A549 treated with dexamethasone at 1 μM for 4 hours (cell line): ENCODE results near the gene SNRNP27. TPM values are rescaled to one million over a fixed set of nuclear protein-coding genes. Genes with fewer than 3 reads are reported as not detected.

Experiments used
- total RNA-seq: library from RNA; stranded (reverse); fragments of 200-300 nt; extraction: Qiagen RNA extraction; gene quantifications from 5 replicates; pipeline ENCODE4 v1.2.3, GENCODE V29; 2022

Gene SNRNP27, protein sequence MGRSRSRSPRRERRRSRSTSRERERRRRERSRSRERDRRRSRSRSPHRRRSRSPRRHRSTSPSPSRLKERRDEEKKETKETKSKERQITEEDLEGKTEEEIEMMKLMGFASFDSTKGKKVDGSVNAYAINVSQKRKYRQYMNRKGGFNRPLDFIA
- total RNA-seq = 41.6 to 69.3 TPM (median 49.1 TPM) in 5 replicates

DNA sequence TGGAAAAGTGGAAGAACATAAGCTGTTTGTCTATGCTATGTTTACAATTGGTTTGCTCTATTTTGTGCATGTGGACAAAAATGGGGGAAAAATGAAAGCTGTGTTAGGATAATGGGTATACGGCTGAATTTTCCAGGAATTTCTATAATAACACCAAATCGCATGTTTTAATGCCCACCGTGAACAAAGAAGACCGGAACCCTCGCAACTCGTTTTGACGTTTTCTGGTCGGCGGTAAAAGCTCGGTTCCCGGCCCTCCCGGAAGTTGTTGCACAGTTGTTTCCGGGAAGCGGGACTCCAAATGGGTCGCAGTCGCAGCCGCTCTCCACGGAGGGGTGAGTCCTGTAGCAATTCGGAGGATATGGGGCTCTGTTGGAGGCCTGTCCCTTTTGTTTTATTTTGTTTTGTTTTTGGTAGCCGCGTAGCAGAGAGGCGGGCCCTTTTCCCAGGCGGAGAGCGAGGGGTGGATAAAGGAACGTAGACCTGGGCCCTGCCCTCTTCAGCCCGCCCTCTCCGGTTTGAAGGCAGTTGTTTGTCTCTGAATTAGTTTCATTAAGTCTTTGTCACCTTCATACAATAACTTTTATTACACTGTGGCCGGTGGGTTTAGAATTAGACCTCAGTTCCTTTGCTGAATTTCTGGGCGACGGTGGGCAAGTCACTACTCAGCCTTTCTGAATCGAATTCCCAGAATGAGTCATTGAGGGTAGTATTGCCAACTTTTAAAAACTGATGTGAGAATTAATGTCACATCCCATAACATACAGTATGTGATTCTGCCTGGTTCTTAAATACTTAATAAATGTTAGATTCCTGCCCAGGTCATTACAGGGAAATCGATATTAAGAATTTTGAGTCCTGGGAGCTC lies at the start of gene SNRNP27:
Gene SNRNP27, plus strand, starts transcription at position 273 of the 868 bp plus-strand sequence. Its CDS starts 29 bp downstream, at position 302.

DNA sequence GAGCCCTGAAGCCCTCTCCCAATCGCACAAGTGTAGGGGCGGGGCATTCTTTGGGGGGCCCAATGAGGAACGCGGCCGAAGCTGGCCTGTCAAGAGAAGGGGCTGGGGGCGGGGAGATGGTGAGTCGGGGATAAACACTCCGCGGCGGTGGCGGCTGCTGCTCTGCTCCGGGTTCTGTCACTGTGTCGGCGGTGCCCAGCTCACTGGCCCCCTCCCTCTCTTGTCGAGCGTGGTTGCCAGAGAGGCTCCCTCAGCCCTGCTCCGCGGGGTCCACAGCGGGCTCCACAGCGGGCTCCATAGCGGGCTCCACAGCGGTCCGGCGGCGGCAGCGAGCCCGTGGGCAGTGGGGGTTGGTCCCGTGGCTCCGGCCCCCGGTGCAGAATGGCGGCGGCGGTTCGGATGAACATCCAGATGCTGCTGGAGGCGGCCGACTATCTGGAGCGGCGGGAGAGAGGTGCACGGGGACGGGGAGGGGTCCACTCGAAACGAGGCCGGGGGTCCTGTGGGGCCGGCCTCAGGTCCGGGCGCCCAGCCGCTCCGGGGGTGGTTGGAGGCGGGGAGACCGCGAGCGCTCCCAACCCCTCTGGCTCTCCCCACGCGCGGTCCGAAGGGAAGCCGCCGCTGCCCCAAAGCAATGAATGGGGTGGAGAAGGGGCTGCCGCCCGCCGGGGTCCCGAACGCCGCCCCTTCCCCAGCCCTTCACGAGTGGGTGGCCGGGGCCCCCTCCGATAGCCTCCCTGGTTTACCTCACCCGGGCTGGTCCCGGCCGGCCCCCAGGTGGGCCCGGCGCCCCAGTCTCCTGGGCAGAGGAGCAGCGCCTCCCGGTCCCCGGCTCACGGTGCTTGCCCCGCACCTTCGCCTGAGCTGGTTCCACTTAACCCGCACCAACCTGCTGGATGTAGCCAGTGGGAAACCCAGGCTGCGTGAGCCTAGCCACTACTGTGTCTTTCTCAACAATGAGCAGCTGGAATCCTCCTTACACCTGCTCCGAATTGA lies 21.5 kb downstream of the SNRNP27 start, which contains the start of gene MXD1:
Gene MXD1, plus strand, starts transcription at position 160 of the 996 bp plus-strand sequence. Its CDS starts 222 bp downstream, at position 382.

Other genes starting within 250 kb of the SNRNP27 start
- 350 to 411 TPM (median 370 TPM) in 5 replicates for gene ANXA4, start 151.8 kb upstream of the SNRNP27 start, total RNA-seq
- gene GMCL1, start 64.3 kb upstream of the SNRNP27 start, total RNA-seq = 7.2 to 13.7 TPM (median 12.0 TPM) in 5 replicates
- gene MXD1, start 21.2 kb downstream of the SNRNP27 start, total RNA-seq = 2.4 to 3.0 TPM (median 2.6 TPM) in 5 replicates
- gene ASPRV1, start 67.7 kb downstream of the SNRNP27 start, total RNA-seq = 0.18 to 0.44 TPM (median 0.30 TPM) in 5 replicates
- 339 to 436 TPM (median 419 TPM) in 5 replicates for gene PCBP1, start 193.5 kb downstream of the SNRNP27 start, total RNA-seq